Ovary (tissue), 9 donors: ENCODE data around the gene MGME1. TPM values are rescaled to one million over a fixed set of nuclear protein-coding genes. Genes with fewer than 3 reads are reported as not detected.

Experiments used
- DNase-seq, 5 donors: peaks; one replicate each; pipeline ENCODE4 v3.0.0-alpha.2; 2019 to 2020
- H3K27ac ChIP-seq, 2 donors: fragments of 200-600 bp; one replicate each; pipeline versions ENCODE4 v1.5.1 to v1.8.0; 2019 to 2022
- H3K27me3 ChIP-seq: fragments of 200-600 bp; one replicate; pipeline ENCODE4 v1.8.0; 2022
- H3K36me3 ChIP-seq: fragments of 200-600 bp; sonication (generic); one replicate; pipeline ENCODE4 v1.5.1; 2019
- H3K4me1 ChIP-seq: one replicate; pipeline ENCODE4 v1.8.1; 2013; ENCODE audit warnings: mild to moderate bottlenecking, moderate library complexity; ENCODE audit not compliant: insufficient read depth
- H3K4me3 ChIP-seq: fragments of 200-600 bp; sonication (generic); one replicate; pipeline ENCODE4 v1.5.1; 2017
- H3K9me3 ChIP-seq, 2 donors: fragments of 200-600 bp in 1 of 2; sonication (generic) in 1 of 2; one replicate each; pipeline versions ENCODE4 v1.5.1 to v1.8.1; 2013 to 2019; ENCODE audit warnings: mild to moderate bottlenecking in 1 of 2, moderate library complexity in 1 of 2
- CTCF ChIP-seq, 3 donors: fragments of 450-650 bp in 2 of 3; fragments of 200-600 bp in 1 of 3; IDR thresholded peaks; one replicate each; pipeline versions ENCODE4 v1.5.1 to v1.8.0; 2016 to 2022; ENCODE audit warnings: antibody characterized with exemption in 3 of 3, mild to moderate bottlenecking in 1 of 3
- EP300 ChIP-seq: sonication (generic); formaldehyde crosslinking; IDR thresholded peaks from one replicate; pipeline ENCODE4 v1.6.1; 2017; ENCODE audit warnings: antibody characterized with exemption
- POLR2A ChIP-seq: fragments of 450-650 bp; IDR thresholded peaks from one replicate; pipeline ENCODE4 v1.6.1; 2017; ENCODE audit warnings: antibody characterized with exemption, mild to moderate bottlenecking, moderate library complexity
- WGBS, 3 donors: extraction: QIAGEN DNeasy Blood & Tissue Kit in 1 of 3; methylation state at CpG; one replicate each; pipeline versions ENCODE4 v1.1.5 to v1.1.7; 2013 to 2017; 5-methylcytosine and 5-hydroxymethylcytosine counted together
- intact Hi-C, 4 donors: fragments of 100-400 bp; cut with DNase I; formaldehyde crosslinking; loops; one replicate each; pipeline versions ENCODE4 v1.11.0 to v1.15.1; 2022 to 2023
- polyA plus RNA-seq, 2 donors: library from polyadenylated mRNA; stranded (reverse); fragments of 200-250 nt in 1 of 2; fragments of 350-450 nt in 1 of 2; fragmentation: Illumina TruSeq in 1 of 2; extraction: RNeasy Lipid Tissue Mini Kit (QIAGEN cat#74804) in 1 of 2; gene quantifications; one replicate each; pipeline ENCODE4 v1.2.3, GENCODE V29; 2013 to 2014
- total RNA-seq, 7 donors: library from RNA; depleted of rRNA in 2 of 7; stranded (reverse); fragments of >200 nt in 2 of 7; fragmentation: NEBNext Ultra II Directional in 3 of 7; extraction: Animal tissue kit (Norgen Biotek cat#: 25700) in 3 of 7; gene quantifications; one replicate each; pipeline versions ENCODE4 v1.1.0 to v1.2.4, GENCODE V29; 2016 to 2023
- donor health status: DM: no; HTN: no; CAD: no; lungs with moderate emphysema.
- donor health status: DM: no; HTN: no; CAD: no.
- donor health status: Bipolar disorder and iron deficiency.
- donor health status: DM: yes; HTN: yes; CAD: no.
- donor health status: DM: no; HTN: no; CAD: no.
- donor health status: DM: yes; HTN: yes; CAD: no.

Gene MGME1
- total and polyA plus RNA-seq, 9 donors: 5.1 to 11.9 (median 8.3) TPM

- DNase-seq: no peak
- H3K27ac ChIP-seq: no peak overlapping the region
- H3K4me1 ChIP-seq: no peaks in the 10 kb centered on the region
- intact Hi-C loops: no loop called here
- no peak overlapping the region for H3K4me3 ChIP-seq
- H3K9me3 ChIP-seq: no peaks in the 10 kb centered on the region
- no peaks in the 10 kb centered on the region for H3K36me3 ChIP-seq
- 50 to 68% (median 55%) methylated on average over 3 of the region's 3 CpGs for WGBS, 3 donors
- no peaks in the 10 kb centered on the region for H3K27me3 ChIP-seq
- TF ChIP-seq EP300 (no peak), POLR2A (no peak), CTCF (IDR thresholded peaks at IDR 0.05) (no peak)
These were observed 48.0 kb downstream of the MGME1 start for GRCh38 chr20:18016772-18017171.

- no peaks in the 10 kb centered on the region for H3K36me3 ChIP-seq
- no peak overlapping the region for H3K27ac ChIP-seq
- DNase-seq: no peak
- no peaks in the 10 kb centered on the region for H3K9me3 ChIP-seq
- H3K4me1 ChIP-seq: no peaks in the 10 kb centered on the region
- intact Hi-C loops: no loop called here
- H3K4me3 ChIP-seq: no peak overlapping the region
- no peaks in the 10 kb centered on the region for H3K27me3 ChIP-seq
- TF ChIP-seq EP300 (no peak), POLR2A (no peak), CTCF (IDR thresholded peaks at IDR 0.05) (no peak)
- WGBS, 3 donors: 54 to 68% (median 64%) methylated on average over 10 of the region's 10 CpGs
These were observed 49.3 kb downstream of the MGME1 start for GRCh38 chr20:18018100-18018499.

- TF ChIP-seq POLR2A (no peak), EP300 (no peak), CTCF (IDR thresholded peaks at IDR 0.05) (no peak)
- Histone ChIP-seq H3K27ac (no peak overlapping the region), H3K27me3 (no peaks in the 10 kb centered on the region), H3K4me1 (no peaks in the 10 kb centered on the region), H3K4me3 (no peak overlapping the region), H3K9me3 (no peaks in the 10 kb centered on the region), H3K36me3 (no peaks in the 10 kb centered on the region)
- intact Hi-C loops: no loop called here
- no peak for DNase-seq
- 6 to 21% (median 14%) methylated on average over 1 of the region's 1 CpG for WGBS, 3 donors
These were observed 50.2 kb downstream of the MGME1 start for GRCh38 chr20:18019068-18019467.

- Histone ChIP-seq H3K36me3 (no peaks in the 10 kb centered on the region), H3K4me1 (no peaks in the 10 kb centered on the region), H3K27me3 (no peaks in the 10 kb centered on the region), H3K27ac (no peak overlapping the region), H3K9me3 (no peaks in the 10 kb centered on the region), H3K4me3 (no peak overlapping the region)
- TF ChIP-seq CTCF (IDR thresholded peaks at IDR 0.05): no peak
- TF ChIP-seq POLR2A: no peak
- TF ChIP-seq EP300: no peak
- no peak for DNase-seq
- intact Hi-C loops: no loop called here
- WGBS, 3 donors: 86 to 87% (median 86%) methylated on average over 7 of the region's 7 CpGs
These were observed 52.1 kb downstream of the MGME1 start for GRCh38 chr20:18020931-18021330.
